SU-DHL-6 (cell line): ENCODE data around the gene DOCK9.

Source experiments
- CTCF ChIP-seq: fragments of 200-600 bp; sonication (generic); IDR thresholded peaks from one replicate; pipeline ENCODE4 v1.5.1; 2017; ENCODE audit warnings: antibody characterized with exemption, mild to moderate bottlenecking, low read length, moderate library complexity; ENCODE audit not compliant: insufficient read depth, poor library complexity, severe bottlenecking
- EZH2phosphoT487 ChIP-seq: fragments of 200-600 bp; sonication (generic), shearing (Covaris generic); conservative IDR thresholded peaks from 2 replicates; pipeline ENCODE4 v1.6.1; 2018; ENCODE audit warnings: mild to moderate bottlenecking, antibody characterized with exemption, low read length, moderate library complexity, mixed read lengths

DNA sequence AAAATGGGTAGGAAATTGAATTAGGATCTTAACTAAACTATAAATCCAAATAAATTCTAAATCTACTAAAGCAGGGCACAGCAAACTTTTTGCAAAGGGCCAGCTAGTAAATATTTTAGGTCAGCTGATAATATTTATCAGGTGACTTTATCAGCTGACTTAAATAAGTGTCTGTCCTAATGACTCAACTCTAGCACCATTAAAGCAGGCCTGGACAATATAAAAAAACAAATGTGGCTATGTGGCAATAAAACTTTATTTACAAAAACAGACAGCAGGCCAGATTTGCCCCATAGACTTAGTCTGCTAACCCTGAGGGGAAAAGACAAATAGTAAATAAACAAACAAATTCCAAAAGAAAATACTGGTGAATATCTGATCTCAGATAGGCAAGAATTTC is 27.7 kb upstream of the DOCK9 start:
- TF ChIP-seq CTCF (no peak), EZH2phosphoT487 (no peak)
